ENCODE results near the gene ATP10D. TPM values are rescaled to one million over a fixed set of nuclear protein-coding genes. Genes with fewer than 3 reads are reported as not detected.
A peak's percentile ranks its signal among the peaks of the same experiment; 100 is the strongest.
"Not testable (repeated sequence)": the region's sequence is repeated elsewhere in the genome, so short reads cannot be mapped to it uniquely, and the experiment has no call there.

ATP10D gene
- total RNA-seq, 1 donor from 2014 or later = 14.9 TPM

- DNase-seq (ENCODE audit: extremely low read depth, low read depth, low spot score) = not testable (repeated sequence)
Observed at GRCh38 chr4:47486727-47487126, 1.7 kb downstream of the ATP10D start.

- DNase-seq (ENCODE audit: extremely low read depth, low read depth, low spot score) = no peak
Observed at GRCh38 chr4:47488706-47489105, 3.6 kb downstream of the ATP10D start.

DNA sequence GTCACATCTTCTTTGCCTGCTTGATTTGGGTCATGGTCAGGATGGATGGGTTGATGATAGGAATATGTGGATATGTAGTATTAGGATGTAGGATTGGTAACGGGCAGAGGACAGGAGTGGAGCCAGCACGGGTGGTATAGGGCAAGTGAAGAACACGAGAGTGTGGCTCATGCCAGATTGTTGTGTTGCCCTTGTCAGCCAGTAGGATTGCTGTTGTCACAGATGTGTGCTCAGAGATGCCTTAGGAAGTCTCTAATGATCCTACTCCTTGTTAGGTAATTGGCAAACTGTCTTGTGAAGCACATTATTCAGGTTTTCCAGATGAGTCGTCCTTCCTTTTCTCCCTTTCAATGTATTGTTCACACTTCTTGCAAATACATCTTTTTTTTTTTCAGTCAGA lies 5.5 kb downstream of the ATP10D start:
- DNase-seq (ENCODE audit: extremely low read depth, low read depth, low spot score) = no peak

- no peak for DNase-seq (ENCODE audit: extremely low read depth, low read depth, low spot score)
Observed at GRCh38 chr4:47493238-47494123, 8.4 kb downstream of the ATP10D start.

DNA sequence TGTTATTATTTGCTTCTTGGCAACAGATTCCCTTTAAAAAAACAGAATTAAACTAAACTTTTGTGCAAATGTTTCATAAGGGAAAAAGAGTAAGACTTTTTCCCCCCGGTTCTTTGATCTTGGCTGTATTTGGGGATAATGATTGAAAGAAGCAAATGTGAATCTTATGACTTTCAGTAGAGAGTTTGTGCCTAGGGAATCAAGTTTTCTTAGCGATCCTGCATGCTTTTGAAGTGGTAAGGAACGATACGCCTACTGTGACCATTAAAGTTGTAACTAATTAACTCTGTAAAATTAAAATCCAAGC lies 9.0 kb downstream of the ATP10D start:
- no peak for DNase-seq (ENCODE audit: extremely low read depth, low read depth, low spot score)

DNA sequence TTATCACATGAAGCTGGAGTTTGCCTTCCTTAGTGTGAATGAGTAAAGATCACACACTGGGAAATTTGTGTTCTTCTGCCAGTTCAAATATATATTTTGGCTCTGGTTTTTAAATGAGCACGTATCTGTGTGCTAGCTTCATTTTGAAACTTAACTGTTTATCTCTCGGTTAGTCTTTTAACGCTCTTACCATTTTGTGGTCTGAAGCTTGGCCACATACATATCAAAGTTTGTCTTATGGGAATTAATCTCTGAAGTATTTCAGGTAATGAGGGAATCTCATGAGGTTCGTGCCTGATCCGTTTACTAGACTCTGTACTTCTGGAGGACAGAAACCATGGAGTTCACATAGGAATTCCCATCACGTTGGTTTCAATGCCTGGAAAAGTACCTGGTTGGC lies 13.8 kb downstream of the ATP10D start:
- DNase-seq (ENCODE audit: extremely low read depth, low read depth, low spot score) = no peak

DNA sequence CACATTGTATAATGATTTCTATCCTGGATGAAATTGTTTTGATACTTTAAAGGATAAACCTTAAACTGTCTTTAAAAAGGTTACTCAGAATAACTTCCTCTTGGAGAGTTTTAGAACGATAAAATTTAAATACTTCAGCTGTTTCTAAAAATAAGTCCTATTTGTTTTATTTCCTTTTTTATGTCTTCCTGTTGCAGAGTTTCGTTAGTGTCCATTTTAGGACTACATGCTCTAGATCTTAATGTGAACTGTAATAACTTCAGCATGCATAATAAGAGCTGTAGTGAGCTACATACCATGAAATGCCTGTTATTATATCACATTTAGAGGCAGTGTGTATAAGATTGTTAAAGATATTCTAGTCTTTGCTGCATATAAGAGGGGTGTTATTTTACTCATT lies 14.6 kb downstream of the ATP10D start:
- no peak for DNase-seq (ENCODE audit: extremely low read depth, low read depth, low spot score)

DNA sequence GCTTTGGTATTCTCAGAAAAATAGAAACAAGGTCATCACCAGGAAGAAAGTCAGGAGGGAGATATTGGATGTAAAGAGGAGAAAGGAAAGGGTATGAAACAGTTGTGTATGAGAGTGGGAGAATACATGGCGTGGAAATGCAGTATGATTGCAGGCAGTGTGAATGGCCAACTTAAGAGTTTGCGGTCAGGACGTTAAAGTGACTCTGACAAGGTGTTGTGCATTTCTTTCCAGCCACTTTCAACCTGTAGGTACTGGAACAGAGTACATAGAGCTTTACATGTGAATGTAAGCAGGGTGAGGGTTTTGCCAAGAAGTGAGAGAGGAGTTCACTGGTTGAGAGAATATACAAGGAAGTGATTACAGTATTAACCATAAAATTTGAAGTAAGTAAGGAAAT lies 15.7 kb downstream of the ATP10D start:
- DNase-seq (ENCODE audit: extremely low read depth, low read depth, low spot score) = no peak

- DNase-seq (ENCODE audit: extremely low read depth, low read depth, low spot score) = no peak
Observed at GRCh38 chr4:47505147-47505546, 20.1 kb downstream of the ATP10D start.

DNA sequence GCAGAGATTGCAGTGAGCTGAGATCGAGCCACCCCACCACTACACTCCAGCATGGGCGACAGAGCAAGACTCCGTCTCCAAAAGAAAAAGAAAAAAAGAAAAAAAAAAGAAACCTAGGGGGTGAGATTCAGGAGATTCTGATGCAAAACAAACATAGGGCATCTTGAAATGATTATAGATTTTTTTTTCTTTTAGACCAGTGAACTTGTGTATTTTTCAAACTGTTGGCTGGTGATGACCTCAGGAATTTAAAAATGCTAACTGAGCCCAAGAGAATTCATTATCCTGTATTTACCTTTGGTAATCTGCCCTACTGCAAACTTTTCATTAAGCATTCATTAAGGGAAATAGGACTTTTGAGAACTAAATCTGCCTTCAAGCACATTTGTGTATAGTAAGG lies 20.6 kb downstream of the ATP10D start:
- no peak for DNase-seq (ENCODE audit: extremely low read depth, low read depth, low spot score)

GRCh38 chr4:47510506-47511143 lies 25.6 kb downstream of the ATP10D start:
- DNase-seq (ENCODE audit: extremely low read depth, low read depth, low spot score) = no peak

DNA sequence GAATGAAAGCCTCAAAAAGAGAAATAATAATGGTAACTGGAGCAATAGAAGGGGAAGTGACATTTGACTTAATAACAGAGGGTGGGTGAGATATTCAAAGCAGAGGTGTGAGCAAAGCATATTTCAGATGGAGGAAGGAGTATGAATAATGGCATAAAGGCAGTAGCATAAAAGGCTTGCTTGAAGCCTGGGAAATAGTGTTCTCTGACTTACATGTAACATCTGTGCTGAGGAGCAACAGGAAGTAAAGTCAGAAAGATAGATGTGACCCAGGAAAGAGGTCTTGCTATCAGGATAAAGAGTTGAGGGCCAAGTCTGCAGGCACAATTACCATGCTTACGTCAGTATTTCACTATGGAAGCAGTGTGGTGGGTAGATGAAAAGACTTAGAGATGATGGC lies 28.4 kb downstream of the ATP10D start:
- no peak for DNase-seq (ENCODE audit: extremely low read depth, low read depth, low spot score)

DNA sequence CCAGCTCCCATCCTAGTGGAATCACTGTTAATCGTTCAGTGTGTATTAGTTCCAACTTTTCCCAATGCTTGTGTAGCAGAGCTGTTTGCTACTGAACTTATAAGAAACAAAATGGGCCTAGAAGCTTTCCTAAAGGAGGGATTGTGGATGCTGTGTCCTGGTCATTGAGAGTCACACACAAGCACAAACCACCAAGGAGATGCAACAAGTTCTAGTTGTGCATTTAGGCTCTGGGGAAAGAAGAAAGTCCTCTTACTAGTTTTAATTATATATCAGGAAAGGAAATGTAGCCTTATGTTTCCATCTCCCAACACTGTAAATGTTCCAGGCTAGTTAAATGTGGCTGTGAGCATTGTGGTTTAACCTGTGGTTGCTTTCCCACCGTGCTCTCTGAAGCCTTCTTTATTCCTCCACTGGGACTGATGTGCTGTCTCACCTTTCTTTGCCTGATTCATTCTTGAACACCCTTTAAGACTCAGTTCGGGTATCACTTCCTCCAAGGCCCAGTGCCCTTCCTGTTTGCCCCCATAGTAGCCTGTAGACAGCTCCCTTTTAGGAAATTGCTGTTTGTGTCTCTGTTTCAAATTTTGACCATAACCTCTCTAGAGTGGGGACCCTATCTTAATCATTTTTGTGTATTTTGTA lies 34.3 kb downstream of the ATP10D start:
- DNase-seq (ENCODE audit: extremely low read depth, low read depth, low spot score) = no peak

- DNase-seq (ENCODE audit: extremely low read depth, low read depth, low spot score) = peak; percentile 86
Observed at GRCh38 chr4:47525154-47525819, 40.2 kb downstream of the ATP10D start.

DNA sequence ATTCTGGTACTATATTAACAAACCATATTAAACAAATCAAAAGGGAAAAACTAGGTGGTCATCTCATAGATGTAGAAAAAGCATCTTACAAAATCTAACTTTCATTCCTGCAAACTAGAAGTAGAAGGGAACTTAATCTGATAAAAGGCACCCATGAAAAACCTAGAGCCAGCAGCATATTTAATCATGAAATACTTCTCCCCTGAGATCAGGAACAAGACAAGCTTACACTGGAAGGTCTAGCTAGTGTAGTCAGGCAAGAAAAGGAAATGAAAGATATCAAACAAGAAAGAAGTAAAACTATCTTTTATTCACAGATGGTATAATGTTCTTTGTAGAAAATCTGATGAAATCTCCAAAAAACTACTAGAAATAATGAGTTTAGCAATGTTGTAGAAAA lies 41.2 kb downstream of the ATP10D start:
- DNase-seq (ENCODE audit: extremely low read depth, low read depth, low spot score) = no peak

GRCh38 chr4:47528646-47529045 lies 43.6 kb downstream of the ATP10D start:
- not testable (repeated sequence) for DNase-seq (ENCODE audit: extremely low read depth, low read depth, low spot score)

DNA sequence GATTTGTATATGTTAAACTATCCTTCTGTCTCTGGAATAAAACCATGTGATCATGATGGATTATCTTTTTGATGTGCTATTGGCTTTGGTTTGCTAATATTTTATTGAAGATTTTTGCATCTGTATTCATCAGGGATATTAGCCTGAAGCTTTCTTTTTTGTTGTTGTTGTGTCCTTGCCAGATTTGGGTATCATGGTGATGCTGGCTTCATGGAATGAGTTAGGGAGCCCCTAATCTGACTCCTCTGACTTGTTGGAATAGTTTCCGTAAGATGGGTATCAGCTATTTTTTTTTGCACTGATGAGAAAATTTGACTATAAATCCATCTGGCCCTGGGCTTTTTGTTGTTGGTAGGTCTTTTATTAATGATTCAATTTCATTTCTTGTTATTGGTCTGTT lies 45.7 kb downstream of the ATP10D start:
- no peak for DNase-seq (ENCODE audit: extremely low read depth, low read depth, low spot score)

DNA sequence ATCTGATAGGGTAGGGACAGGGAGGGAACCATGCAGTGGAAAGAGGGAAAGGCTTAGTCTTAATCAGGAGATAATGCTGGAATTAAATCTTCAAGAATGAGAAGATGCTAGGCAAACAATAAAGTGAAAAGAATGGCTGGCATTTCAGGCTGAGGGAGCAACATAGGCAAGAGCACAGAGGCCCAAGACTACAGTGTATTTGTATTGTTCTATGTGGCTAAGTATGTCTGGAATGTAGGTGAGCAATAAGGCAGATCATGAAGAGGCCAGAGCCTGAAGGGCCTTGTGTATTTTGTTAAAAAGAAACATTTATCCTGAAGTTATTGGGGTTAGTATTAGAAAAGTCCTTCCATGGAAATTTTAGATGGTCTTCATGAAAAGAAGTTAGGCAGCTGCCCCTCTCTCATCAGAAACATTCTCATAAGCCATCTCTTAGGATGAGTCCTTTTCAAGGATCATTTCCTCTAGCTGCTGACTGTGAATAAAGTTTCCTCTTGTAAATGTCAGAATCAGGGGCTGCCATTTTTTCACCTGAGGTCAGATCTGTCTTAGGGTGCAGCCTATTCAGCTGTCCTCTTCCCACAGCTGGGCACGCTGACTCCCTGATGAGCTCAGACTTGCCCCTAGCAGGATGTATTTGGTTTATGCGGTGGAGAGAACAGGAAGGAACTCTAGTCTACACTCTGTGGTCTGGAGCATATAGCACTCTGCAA lies 46.3 kb downstream of the ATP10D start:
- peak; percentile 67 for DNase-seq (ENCODE audit: extremely low read depth, low read depth, low spot score)

GRCh38 chr4:47531954-47532321 lies 46.9 kb downstream of the ATP10D start:
- no peak for DNase-seq (ENCODE audit: extremely low read depth, low read depth, low spot score)

DNA sequence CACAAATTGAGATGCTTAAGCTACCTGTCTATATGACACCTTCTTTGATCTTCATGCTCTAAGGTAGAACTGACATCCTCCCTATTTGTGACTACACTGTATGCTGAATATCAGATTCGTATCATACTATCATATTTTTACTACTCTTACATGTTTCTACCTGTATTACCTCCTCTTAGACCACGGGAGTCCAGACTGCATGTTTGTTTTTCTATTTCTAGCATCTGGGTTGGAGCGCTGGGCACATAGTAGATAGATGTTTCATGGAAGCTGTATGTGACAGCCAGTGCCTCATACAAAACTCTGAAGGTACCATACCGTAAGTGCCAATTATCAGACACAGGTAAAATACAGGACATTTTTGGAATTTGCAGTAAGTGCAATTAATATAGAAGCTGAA lies 47.6 kb downstream of the ATP10D start:
- DNase-seq (ENCODE audit: extremely low read depth, low read depth, low spot score) = no peak

Data from glomerular endothelial cell (primary cell).